GM23338 (cell line): ENCODE results near the gene RSPRY1. TPM values are rescaled to one million over a fixed set of nuclear protein-coding genes. Genes with fewer than 3 reads are reported as not detected.

Source experiments
- ATAC-seq: fragments of 200-7000 bp; cut with Tn5 transposase; 3 replicates; pipeline ENCODE4 v1.9.1; 2020
- DNase-seq: peaks from one replicate; pipeline ENCODE4 v3.0.0-alpha.2; 2015; ENCODE audit warnings: low spot score
- H2AFZ ChIP-seq: fragments of 200-600 bp; sonication (generic); 2 replicates; pipeline ENCODE4 v1.8.0; 2016; ENCODE audit warnings: antibody characterized with exemption, mild to moderate bottlenecking, moderate library complexity
- H3F3A ChIP-seq: fragments of 200-600 bp; sonication (generic); replicated peaks from 2 replicates; pipeline ENCODE4 v1.8.0; 2017; ENCODE audit warnings: antibody characterized with exemption, mixed run types, low read depth
- H3K27ac ChIP-seq: fragments of 200-600 bp; sonication (generic); 2 replicates; pipeline ENCODE4 v1.6.1; 2016; ENCODE audit warnings: low read depth
- H3K27me3 ChIP-seq: fragments of 200-600 bp; sonication (generic); 2 replicates; pipeline ENCODE4 v1.8.0; 2016; ENCODE audit warnings: mild to moderate bottlenecking, mixed run types, moderate library complexity; ENCODE audit not compliant: insufficient read depth
- H3K36me3 ChIP-seq: fragments of 200-600 bp; sonication (generic); 2 replicates; pipeline ENCODE4 v1.8.0; 2016; ENCODE audit warnings: mild to moderate bottlenecking; ENCODE audit not compliant: insufficient read depth
- H3K4me1 ChIP-seq: fragments of 200-600 bp; sonication (generic); 2 replicates; pipeline ENCODE4 v1.8.0; 2016; ENCODE audit warnings: mild to moderate bottlenecking, moderate library complexity; ENCODE audit not compliant: insufficient read depth
- H3K4me2 ChIP-seq: fragments of 200-600 bp; sonication (generic); 2 replicates; pipeline ENCODE4 v1.7.1; 2017; ENCODE audit warnings: mixed run types
- H3K4me3 ChIP-seq: fragments of 200-600 bp; sonication (generic); 2 replicates; pipeline ENCODE4 v1.6.1; 2016; ENCODE audit warnings: mixed run types
- H3K79me2 ChIP-seq: fragments of 200-600 bp; sonication (generic); replicated peaks from 2 replicates; pipeline ENCODE4 v1.8.0; 2017; ENCODE audit warnings: mild to moderate bottlenecking; ENCODE audit not compliant: insufficient read depth
- H3K9me2 ChIP-seq: fragments of 200-600 bp; sonication (generic); 2 replicates; pipeline ENCODE4 v1.8.0; 2017; ENCODE audit not compliant: insufficient read depth
- H4K20me1 ChIP-seq: fragments of 200-600 bp; sonication (generic); replicated peaks from 2 replicates; pipeline ENCODE4 v1.8.0; 2017; ENCODE audit warnings: mild to moderate bottlenecking; ENCODE audit not compliant: insufficient read depth
- H3K27ac Mint-ChIP-seq: 2 replicates; pipeline ENCODE4 v1.8.0; 2020; ENCODE audit warnings: inconsistent platforms, mild to moderate bottlenecking, moderate library complexity, mixed read lengths
- H3K27me3 Mint-ChIP-seq: 3 replicates; pipeline ENCODE4 v1.8.0; 2022; ENCODE audit warnings: low read depth, mild to moderate bottlenecking, moderate library complexity, mixed read lengths, inconsistent platforms; ENCODE audit not compliant: insufficient read depth, poor library complexity
- H3K36me3 Mint-ChIP-seq: 3 replicates; pipeline ENCODE4 v1.8.0; 2021; ENCODE audit warnings: low read depth, mild to moderate bottlenecking, inconsistent platforms, moderate library complexity, mixed read lengths
- H3K4me1 Mint-ChIP-seq: 3 replicates; pipeline ENCODE4 v1.8.0; 2020; ENCODE audit warnings: mild to moderate bottlenecking, inconsistent platforms, mixed read lengths
- H3K4me3 Mint-ChIP-seq: 3 replicates; pipeline ENCODE4 v1.8.0; 2021; ENCODE audit warnings: moderate library complexity, mild to moderate bottlenecking, inconsistent platforms, mixed read lengths
- H3K9me3 Mint-ChIP-seq: 3 replicates; pipeline ENCODE4 v1.8.0; 2020; ENCODE audit warnings: moderate library complexity, mild to moderate bottlenecking, inconsistent platforms, mixed read lengths
- ETS1 ChIP-seq: IDR thresholded peaks from 2 replicates; pipeline ENCODE4 v1.6.1; 2016; ENCODE audit warnings: antibody characterized with exemption
- EZH2phosphoT487 ChIP-seq: fragments of 200-600 bp; sonication (generic); IDR thresholded peaks from one replicate; pipeline ENCODE4 v1.8.1; 2018; ENCODE audit warnings: antibody characterized with exemption; ENCODE audit not compliant: unreplicated experiment
- JUNB ChIP-seq: IDR thresholded peaks from one replicate; pipeline ENCODE4 v1.6.1; 2016; ENCODE audit warnings: antibody characterized with exemption; ENCODE audit not compliant: unreplicated experiment
- POLR2AphosphoS5 ChIP-seq: IDR thresholded peaks from 2 replicates; pipeline ENCODE4 v1.6.1; 2016; ENCODE audit warnings: antibody characterized with exemption, low read depth
- STAT1 ChIP-seq: IDR thresholded peaks from one replicate; pipeline ENCODE4 v1.6.1; 2016; ENCODE audit warnings: antibody characterized with exemption; ENCODE audit not compliant: unreplicated experiment
- ZNF331 ChIP-seq: fragments of 250-450 bp; sonication (Bioruptor Pico); IDR thresholded peaks from 2 replicates; pipeline ENCODE4 v1.5.0; 2020; ENCODE audit warnings: low read depth, mild to moderate bottlenecking, moderate library complexity
- ZNF462 ChIP-seq: fragments of 250-450 bp; sonication (Bioruptor Pico); IDR thresholded peaks from 2 replicates; pipeline ENCODE4 v1.5.0; 2020; ENCODE audit warnings: mild to moderate bottlenecking, moderate library complexity
- polyA plus RNA-seq: library from polyadenylated mRNA; unstranded; fragments of >200 nt; fragmentation: Nextera tagmentation; extraction: Ambion mirVana; gene quantifications from 2 replicates; pipeline ENCODE4 v1.2.1, GENCODE V29; 2016
- total RNA-seq: library from RNA; depleted of rRNA; stranded (reverse); fragments of >200 nt; shearing (Covaris generic); gene quantifications from 2 replicates; pipeline ENCODE4 v1.2.3, GENCODE V29; 2014

Gene RSPRY1
- total and polyA plus RNA-seq, 2 experiments from 2014 or later: 25.8 to 35.9 TPM

DNA sequence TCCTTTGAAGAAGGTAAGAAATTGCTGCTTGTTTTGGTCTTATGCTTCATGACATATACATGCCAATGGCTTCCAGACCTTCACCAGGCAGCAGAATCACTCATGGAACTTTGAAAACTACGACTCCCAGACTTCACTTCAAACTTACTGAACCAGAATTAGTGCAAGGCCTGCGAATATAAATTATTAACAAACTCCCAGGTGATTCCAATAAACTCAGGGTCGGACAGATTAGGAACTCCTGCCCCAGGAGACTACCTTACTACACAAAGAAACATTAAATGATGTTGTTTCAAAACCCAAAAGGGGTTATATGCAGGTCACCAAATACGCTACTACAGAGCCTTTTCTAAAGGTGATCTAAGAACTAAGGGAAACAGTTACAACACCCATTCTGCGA, 20.6 kb upstream of the RSPRY1 start:
- no peak for ATAC-seq
- H3K9me2 ChIP-seq: no peaks in the 10 kb centered on the region
- Mint-ChIP-seq H3K9me3 (no peaks in the 10 kb centered on the region), H3K36me3 (peaks cover 65% of the 10 kb centered on the region), H3K4me3 (no peak overlapping the region), H3K27ac (no peak overlapping the region), H3K27me3 (no peaks in the 10 kb centered on the region), H3K4me1 (peaks cover 10% of the 10 kb centered on the region)
- no peak overlapping the region for H3K27ac ChIP-seq
- H3K27me3 ChIP-seq: no peaks in the 10 kb centered on the region
- H3K4me3 ChIP-seq: no peak overlapping the region
- H2AFZ ChIP-seq: no peak overlapping the region
- H3F3A ChIP-seq: no peaks in the 10 kb centered on the region
- H4K20me1 ChIP-seq: no peaks in the 10 kb centered on the region
- H3K4me1 ChIP-seq: peaks cover 6% of the 10 kb centered on the region
- no peak for TF ChIP-seq STAT1
- no peak for TF ChIP-seq JUNB
- no peak for TF ChIP-seq ZNF331 (CRISPR knock-in tag)
- TF ChIP-seq ETS1: no peak
- no peak for TF ChIP-seq POLR2AphosphoS5
- no peak for TF ChIP-seq EZH2phosphoT487
- no peak for TF ChIP-seq ZNF462 (CRISPR knock-in tag)
- DNase-seq: no peak
- peaks cover 53% of the 10 kb centered on the region; the same call in 1 of the 2 replicates for H3K36me3 ChIP-seq
- no peak overlapping the region for H3K4me2 ChIP-seq
- H3K79me2 ChIP-seq: no peaks in the 10 kb centered on the region
